NCI-H2081 (cell line): ENCODE results near the gene IRF2BPL.
A peak's percentile ranks its signal among the peaks of the same experiment; 100 is the strongest.

Source experiments
- DNase-seq, 2 experiments: peaks; one replicate each; lab custom pipeline; 2025; lab: John Stamatoyannopoulos, UW

Gene IRF2BPL

DNA sequence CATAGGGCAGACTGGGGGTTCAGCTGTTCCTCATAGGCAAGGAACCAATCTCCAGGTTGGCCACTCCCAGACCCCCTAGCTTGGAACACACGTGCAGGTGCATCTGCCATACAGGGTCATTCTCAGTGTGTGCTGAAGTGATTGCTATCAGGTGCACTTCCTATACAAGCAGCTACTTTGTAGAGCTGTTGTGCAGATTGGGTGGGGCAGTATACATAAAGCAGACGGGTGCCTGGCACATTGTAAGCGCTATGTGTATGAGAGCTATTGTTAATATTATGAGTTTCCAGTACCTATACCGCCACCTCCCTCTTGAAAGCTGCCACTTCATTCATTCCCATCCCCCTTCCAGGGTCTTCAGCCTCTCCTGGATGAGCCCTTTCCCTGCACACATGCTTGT is 17.3 kb downstream of the IRF2BPL start:
- peak; percentile 21 to 38 for DNase-seq

DNA sequence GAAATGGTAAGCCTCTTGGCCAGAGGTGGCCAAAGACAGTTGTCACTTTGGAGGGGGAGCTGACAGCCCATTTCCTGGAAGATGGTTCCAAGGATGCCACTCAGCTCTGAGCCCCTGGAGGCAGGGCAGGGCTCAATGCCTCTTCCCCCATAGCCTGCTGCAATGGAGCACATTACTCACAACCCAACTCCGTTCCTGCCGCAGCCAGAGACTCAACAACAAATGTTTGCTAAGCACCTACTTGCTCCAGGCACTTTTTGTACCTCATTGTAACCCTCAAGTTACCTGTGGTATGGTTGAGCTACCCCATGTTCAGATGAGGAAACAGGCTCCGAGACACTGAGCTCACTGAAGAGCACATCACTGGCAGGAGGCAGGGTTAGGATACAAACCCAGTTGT is 19.5 kb downstream of the IRF2BPL start:
- no peak for DNase-seq

DNA sequence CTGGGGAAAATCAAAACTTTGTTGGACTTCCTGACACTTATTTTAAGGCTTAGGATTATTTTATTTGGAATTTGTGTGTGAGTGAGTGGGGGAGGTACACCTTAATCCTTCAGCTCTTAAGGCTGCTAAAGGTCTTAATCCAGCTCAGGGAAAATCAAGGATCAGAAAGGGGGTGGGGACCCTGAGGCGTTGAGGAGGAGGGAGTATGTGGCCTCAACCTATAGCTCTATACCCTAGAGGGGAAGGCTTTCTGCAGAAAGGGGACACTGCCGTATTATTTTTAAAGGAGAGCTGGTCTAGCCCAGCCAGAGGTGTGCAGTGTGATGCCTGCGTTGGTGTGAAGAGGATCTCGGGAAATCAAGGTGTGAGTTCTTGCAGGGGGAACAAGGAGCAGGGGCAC is 20.0 kb downstream of the IRF2BPL start:
- DNase-seq = no peak

DNA sequence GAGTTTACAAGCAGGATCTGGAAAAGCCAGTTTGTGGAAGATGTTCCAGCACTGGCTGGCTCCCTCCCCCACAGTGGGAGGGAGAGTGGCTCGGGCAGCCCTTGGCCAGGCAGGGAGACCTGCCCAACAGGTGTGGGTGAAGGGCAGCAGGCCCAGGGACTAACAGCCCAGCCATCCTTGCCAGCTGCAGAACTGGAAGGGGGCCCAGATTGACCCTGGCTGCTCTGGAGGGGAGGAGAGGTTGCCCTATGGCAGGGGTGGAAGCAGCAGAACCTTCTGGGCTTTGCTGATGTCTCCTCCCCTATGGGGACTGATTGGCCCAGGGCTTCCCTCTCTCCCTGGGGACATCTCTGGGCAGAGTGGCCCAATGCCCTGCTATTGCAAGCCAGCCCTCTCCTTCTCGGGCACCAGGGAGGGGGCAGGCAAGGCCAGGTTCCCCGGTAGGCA is 20.5 kb downstream of the IRF2BPL start:
- no peak for DNase-seq

DNA sequence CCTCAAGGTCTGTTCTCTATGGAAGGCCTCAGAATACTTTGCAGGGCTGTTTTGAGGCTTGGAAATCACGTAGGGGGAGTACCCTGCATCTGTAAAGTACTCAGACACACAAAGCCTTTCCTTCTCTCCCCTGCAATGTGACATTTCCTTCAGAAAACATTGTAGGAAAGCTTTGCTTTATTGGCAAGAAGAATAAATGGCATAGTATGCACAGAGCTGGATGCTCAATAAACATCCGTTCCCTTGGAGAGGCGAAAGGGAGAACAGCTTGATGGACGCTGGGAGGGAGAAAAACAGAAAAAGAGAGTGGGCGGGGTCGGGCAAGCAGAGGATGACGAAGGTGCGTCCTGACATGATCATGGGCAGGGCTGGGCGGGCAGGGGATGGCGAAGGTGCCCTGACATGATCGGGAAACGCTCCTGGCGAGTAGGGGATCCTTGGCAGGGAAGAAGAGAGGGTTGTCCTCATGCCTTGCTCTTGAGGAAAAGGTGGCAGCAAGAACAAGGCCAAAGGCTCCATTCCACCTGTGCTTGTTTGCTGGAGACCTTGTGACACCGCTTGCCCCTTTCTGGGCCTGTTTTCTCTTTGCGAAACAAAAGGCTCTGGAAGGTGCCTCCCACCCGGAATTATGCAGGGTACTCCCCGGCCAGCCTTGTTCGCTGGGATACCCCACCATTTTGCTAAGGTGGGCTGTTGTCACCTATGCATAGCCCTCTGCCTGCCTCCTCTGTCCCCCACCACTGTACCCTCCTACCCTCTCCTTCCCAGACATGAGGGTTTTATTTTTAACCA is 21.1 kb downstream of the IRF2BPL start:
- no peak for DNase-seq

DNA sequence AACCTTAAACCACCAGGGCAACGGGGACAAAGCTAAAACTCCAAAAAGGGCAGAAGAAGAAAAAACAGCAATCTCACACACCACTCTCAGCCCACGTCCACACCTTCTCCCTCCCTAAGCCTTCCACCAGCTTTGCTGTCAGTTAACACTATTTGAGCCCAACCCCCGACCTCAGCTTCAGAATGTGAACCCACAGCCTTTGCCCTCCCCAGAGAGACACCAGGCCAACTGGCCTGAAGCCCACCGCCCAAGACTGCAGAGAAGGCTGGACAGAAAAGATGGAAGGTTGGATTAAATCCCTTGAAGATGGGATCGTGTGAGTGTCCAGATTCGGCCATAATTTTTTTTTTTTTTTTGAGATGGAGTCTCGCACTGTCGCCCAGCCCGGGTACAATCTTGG is 22.4 kb downstream of the IRF2BPL start:
- DNase-seq = no peak

DNA sequence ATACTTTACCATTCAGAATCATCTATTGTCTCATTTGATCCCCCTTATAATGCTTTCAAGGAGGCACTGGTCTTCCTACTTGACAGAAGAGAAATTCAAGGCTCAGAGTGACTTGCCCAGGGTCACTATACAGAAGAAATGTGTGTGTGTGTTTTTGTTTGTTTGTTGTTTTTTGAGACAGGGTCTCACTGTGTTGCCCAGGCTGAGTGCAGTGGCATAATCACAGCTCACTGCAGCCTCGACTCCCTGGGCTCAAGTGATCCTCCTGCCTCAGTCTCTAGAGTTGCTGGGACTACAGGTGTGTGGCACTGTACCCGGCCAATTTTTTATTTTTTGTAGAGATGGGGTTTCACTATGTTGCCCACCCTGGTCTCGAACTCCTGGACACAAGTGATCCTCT is 22.9 kb downstream of the IRF2BPL start:
- no peak for DNase-seq

DNA sequence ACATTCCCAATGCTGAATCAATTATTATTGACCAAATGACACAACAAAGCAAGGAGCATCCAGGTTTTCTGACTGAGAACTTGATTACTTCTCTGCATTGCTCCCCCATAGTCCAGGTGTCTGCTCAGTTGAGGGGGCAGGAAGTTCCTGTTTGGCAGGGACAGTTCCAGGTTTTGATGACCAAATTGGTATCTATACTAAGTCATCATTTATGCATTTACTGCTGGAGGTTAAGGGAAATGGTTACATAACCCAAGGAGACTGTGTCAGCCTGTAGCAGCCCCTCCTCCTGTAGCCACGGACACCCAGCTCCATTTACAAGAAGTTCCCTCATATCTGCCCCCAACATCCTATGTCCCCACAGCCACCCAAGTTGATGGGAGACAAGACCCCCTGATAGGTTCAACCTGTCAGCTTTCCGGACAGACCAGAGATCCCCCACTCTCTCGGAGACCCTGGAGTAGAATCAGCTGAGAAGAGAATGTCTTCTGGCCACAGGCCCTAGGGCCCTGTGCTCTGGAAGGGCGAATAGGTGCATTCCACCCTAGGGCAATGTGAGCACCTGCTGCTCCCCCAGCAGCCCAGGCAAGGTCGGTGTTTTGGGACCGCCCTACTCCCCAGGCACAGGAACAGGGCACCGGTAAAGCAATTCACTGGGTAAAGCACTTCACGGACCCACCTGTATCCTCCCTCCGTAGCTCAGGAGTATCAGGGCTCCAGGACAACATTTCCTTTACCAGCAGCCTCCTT is 23.6 kb downstream of the IRF2BPL start:
- DNase-seq = no peak

DNA sequence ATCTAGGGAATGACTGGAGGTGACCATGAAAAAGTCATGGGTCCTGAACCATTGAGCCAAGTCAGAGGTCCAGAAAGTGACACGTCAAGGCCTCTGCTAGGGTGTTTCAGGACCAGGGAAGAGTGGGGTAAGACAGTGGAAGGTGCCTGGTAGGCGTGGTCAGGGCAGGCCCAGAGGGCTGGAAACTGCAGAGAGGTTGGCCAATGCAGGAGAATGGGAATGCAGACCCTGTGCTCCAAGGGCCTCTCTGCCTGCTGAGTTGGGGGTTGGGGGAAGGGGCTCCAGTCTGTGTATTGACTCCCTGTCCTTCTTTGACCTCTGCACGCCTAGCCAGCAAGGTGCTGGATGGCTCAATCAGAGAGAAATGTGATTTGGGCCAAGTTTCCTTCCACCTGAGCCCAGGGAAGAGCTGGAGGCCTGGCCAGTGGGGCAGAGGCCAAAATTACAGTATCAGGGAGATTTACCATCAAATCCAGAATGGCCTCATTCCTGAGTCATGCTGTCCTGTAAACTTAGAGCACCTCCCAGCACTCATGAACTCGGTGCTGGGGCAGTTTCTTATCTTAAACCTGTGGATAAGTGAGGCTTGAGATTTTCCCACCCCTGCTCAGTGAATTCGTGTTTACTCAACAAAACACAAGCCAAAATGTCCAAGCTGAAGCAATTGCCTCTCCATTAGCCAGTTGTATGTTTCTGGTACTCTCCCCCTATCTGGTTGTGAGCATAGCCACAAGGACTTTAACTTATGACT is 24.4 kb downstream of the IRF2BPL start:
- DNase-seq = no peak

DNA sequence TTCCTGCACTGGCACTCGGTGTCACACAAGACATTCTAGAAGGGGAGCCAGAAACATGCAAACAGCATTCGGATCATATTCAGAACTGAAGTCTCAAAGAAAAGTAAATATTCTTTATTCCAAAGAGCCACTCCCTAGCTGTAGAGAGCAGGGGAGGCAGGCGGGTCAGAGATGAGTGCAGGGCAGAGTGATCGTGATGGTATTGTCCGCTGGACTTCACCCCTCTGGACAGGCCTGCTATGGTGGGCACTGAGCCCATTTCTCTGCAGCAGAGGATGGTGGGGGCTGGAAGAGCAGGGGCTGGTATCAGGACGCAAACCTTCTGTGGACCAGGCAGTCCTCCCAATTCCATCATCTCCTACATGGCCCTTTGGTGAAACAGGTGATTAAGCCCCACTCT is 25.6 kb downstream of the IRF2BPL start:
- no peak for DNase-seq

DNA sequence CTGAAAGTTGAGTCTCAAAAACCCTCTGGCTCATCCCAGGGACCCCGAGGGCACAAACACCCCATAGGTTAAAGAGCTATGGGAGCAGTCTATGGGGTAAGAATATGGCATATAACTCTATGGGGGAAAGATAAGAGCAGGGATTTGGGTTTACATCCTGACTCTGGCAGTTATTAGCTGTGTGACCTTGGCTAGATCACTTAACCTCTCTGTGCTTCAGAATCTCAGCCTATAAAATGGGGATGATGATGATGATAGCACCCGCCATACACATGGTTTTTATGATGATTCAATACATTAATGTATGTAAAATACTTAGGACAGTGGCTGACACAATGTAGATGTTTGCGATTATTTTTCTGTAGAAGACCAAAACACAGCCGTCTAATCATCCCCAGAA is 26.2 kb downstream of the IRF2BPL start:
- no peak for DNase-seq

DNA sequence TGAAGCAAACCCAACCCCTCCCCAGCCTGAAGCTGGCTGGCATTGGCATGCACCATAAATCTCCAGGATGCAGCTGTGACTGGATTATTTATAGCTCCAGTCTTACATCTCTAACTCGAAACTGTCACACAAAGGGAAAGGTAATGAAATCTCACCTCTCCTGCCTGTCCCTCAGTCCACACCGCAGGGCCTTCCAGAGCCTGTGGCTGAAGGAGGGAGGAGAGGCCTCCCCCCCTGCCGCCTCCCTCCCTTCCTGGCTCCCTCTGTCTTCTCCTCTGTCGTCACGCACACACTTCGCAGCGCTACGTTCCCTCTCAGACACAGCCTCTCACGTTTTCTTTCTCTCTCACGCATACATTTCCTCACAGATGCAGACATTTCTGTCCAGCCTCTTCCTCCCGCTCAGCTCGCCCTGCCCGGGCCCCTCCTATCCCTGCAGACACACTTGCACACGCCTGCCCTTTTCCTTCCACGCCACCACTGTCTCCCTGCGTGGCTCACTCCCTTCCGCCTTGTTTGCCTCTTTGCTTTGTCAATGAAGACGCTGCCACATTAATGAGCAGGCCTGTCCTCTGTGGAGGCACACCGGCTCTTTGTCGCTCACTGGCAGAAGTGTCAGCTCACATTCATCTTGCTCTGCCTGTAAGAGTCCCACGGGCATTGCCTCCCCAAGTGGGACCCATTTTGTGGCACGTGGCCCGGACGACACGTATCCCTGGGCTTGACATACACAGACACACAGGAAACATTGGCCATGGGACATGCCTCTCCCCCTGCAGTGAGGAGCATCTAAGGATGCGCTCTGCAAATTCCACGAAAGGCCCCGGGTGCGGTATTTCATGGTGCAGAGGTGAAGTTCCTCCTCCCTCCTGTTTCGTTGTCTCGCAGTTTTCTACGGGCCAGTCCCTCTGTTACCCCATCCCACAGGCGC is 27.9 kb downstream of the IRF2BPL start:
- DNase-seq = peak; percentile 19 to 32

DNA sequence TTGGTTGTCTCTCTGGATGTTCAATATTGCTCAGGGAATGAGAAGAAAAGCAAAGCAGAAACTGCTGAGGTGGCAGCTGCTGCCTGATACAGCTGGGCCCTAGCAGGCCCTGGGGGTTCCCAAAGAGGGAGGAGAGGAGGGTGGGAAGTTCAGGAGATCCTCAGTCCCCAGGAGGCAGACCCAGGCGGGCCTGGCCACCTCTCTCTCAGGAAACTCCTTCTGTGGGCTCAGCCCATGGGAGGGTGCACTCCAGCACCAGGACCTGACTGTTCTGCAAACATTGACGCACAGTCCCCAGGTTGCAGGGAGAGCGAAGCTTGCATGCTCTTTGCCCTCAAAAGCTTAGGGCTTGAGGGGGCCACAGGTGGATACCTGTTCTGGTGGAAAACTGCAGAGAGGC is 29.6 kb downstream of the IRF2BPL start:
- no peak for DNase-seq

DNA sequence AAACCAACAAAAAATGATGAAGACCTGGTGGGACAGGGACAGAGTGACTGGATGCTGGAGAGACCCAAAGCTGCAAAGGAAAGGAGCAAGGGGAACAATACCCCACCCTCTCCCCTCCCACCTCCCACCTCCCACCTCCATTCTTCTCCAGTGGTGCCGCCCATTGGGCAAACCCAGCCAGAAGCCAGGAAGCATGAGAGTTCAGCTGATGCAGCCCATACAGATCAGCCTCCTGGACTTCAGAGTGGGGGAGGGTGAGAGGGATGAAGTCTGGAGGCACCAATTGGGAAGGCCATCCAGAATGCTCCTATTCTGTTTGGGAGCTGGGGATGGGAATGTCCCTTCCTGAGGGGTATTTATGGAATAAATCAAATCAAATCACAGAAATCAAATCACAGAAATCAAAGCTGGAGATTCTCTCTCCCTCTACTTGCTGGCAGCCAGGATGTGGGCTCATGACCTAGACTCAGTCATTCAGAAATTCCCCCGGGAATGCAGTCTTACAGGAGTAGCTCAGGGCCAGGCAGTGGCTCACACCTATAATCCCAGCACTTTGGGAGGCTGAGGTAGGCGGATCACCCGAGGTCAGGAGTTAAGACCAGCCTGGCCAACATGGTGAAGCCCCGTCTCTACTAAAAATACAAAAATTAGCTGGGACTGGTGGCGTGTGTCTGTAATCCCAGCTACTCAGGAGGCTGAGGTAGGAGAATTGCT is 31.1 kb downstream of the IRF2BPL start:
- DNase-seq = no peak

DNA sequence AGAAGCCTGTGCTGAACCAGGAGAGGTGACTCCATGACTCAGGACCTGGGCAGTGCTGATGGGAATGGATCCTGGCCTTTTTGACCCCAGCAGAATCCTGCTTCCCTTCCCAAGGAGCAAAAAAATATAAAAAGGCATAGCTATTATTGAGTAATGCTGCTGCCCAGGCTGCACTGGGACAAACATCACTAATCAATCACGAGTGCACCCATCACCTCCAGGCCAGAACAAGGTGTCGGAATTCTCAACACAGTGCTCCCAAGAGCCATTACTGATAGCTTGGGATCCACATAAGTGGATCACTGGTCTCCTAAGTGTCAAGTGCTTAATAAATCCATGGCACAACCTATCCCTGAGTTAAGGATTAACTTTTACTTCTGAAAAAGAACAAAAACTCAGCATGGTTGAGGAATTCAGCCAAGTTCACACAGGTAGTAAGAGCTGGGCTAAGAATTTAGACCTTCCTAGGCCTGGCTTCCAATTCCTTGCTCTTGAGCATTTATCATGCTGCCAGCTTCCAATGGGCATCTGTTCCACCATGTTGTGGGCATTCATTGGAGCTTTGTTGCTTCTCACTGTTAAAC is 31.9 kb downstream of the IRF2BPL start:
- DNase-seq = no peak

DNA sequence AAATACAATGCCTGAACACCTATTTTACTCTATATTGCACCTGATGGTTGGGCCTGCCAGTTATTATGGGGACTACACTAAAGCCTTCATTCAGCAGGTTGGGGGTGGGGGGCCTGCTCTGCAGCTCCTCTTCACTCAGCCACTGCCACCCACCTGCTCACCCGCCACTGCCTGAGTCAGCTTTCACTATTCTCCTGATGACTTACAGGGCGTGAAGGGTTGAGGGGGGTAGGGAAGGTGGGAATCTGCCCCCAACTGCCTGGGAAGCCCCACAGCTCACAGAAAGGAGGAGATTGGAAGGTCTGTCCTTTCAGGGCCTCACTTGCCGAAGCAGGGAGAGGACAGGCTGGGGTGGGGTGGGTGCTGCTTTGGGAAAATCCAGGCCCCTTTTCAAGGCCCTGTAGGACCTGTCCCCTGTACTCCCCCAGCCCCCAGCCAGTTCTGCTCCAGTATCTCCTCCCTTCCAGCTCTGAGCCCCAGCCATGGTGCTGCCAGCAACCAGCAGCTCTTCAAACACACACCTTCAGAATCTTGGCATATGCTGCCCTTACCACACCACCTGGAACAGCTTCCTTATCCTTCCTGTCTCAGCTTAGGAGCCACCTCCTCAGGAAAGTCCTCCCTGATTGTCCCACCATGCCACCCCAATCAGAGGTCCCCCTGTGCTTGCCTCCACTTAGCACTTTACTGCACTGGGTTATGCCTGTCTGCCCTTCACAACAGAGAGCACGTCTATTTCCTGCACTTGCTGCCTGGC is 33.1 kb downstream of the IRF2BPL start:
- DNase-seq = no peak

DNA sequence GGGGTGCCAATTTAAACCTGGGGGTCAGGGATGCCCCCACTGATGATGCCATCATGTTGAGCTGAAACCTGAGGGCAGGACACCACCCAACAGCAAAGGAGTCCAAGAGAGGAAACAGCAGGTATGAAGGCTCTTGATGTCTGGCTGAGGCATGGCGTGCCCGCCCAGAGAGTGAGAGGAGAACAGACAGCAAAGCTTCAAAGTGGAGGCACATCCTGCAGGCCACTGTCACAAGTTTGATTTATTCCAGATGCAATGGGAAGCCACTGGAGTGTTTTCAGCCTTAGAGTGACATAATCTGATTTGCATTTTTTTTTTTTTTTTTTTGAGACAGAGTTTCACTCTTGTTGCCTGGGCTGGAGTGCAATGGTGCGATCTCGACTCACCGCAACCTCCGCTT is 34.8 kb downstream of the IRF2BPL start:
- no peak for DNase-seq

DNA sequence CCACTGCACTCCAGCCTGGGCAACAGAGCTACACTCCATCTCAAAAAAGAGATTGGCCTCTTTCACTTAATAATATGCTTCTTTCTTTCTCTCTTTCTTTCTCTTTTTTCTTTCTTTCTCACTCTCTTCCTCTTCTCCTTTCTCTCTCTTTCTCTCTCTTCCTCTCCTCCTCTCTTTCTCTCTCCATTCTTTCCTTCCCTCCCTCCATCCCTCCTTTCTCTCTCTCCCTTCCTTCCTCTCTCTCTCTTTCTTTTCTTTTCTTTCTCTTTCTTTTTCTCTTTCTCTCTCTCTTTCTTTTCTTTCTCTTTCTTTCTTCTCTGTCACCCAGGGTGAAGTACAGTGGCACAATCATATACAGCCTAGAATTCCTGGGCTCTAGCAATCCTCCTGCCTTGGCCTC is 38.4 kb downstream of the IRF2BPL start:
- no peak for DNase-seq

DNA sequence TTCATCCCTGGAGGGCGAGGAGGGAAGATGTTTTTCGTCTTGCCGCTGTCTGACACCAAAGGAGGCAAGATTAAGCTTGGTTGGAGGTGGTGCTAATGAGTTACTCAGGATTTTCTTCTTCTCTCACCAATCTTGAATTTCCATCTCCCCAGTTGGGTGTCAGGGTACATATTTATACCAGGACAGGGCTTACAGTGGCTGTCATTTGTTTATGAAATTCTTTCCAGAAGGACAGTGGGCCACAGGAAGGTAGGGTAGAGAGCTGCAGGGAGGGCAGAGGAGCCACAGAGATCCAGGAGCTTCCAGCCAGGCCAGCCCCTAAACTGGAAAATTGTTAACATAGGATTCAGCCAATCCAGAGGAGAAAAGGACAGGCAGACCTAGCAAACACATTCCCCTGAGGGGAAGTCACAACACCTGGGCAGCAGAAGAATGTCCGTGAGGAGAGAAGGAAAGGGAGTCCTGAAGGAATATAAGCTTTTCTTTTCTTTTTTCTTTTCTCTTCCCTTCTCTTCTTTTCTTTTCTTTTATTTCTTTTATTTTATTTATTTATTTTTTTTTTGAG is 40.5 kb downstream of the IRF2BPL start:
- no peak for DNase-seq

DNA sequence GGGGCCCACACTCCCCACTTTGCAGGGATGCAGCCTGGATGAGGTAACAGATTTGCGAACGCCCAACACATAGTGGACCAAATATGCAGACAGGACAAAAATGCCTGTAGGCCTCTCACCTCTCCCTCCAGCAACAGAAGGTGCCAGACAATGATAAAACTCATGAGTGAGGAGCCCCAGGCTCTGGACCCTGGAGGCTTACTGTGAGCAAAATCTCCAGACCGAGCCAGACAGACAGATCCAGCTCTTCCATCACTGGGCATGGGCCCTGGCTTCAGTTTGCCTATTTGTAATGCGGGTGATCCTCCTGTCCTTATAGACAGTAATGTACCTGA is 42.3 kb downstream of the IRF2BPL start:
- no peak for DNase-seq
